DMS53 (cell line): Measurements from ENCODE around the gene TSSC4.

Experiments
- DNase-seq: peaks from one replicate; lab custom pipeline; 2025; lab: John Stamatoyannopoulos, UW

TSSC4 gene

GRCh38 chr11:2369320-2369719 lies 31.2 kb upstream of the TSSC4 start:
- no peak for DNase-seq

DNA sequence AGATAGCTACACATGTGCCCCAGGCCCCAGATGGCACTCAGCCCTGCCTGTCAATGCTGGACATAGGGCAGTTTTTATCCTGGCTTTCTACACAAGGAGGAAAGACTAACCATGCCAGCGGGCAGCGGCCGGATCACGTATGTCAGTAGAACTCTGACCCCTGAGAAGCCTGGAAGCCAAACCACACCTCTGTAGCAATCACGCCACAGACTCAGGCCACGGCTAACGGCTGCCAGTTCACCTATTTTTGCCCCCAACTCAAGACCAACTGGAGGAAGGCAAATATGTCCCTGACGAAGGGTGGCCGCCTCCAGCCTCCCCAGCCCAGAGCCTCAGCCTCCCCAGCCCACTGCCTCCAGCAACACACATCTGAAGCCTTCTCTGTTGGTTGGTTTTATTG lies 30.7 kb upstream of the TSSC4 start:
- no peak for DNase-seq

DNA sequence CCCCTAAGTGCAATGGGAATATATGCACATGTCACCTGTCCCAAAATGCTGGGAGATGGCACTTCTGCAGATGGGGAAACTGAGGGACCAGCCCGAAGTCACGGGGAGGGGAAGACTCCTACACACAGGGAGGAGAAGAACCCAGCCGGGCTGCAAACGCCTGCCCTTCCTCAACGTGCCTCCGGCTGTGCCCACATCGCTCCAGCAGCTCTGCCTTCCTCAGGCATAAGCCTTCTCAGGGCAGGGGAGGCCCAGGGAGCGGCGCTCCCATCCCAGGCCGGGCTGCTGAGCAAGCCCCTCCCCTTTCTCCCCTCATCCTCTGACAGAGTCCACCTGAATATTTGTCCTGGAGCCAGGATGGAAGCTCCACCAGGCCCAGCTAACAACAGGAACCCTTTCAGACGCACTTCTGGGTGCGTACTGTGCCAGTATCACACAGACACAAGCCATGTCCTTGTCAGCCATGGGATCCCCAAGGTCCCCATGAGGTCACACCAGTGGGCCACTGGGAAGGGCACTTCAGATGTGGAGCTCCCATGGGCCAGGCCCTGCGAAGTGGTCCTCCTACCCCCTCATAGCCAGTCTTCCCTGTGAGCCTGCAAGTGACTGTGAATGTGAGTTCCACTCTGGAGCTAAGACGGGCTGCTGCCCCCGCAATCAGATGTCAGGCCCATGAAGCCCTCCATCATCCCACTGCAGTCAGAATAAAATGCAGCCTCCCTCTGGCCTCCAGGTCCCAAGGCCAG lies 25.9 kb upstream of the TSSC4 start:
- no peak for DNase-seq

- DNase-seq = peak; percentile 38
Measured at GRCh38 chr11:2375341-2375853, 25.2 kb upstream of the TSSC4 start.

DNA sequence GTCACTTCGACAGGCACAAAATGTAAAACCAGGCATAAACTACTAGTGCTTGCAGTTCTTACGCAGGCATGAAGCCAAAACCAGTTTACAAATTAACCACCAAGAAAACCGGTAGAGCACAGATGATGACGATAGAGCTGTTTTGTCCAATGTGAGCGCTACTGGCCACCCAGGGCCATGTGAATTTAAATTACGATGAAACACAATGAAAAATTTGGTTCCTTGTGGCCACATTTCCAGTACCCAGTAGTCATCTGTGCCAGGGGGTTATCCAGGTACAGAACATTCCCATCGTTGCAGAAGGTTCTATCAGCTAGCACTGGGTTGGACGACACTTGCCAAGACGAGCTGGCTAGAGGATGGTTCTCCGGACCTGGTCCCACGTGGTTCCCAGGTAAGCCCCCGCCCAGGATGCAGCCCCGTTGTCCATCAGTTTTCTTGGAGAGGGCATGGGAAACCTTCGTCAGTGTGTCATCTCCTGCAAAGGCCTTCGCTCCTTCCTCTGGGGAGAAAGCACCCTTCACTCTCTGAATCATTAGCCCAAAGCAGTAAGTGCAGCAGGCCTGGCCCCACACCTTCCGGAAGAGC lies 24.5 kb upstream of the TSSC4 start:
- peak; percentile 42 for DNase-seq

- DNase-seq = peak; percentile 63
Measured at GRCh38 chr11:2376751-2377451, 23.6 kb upstream of the TSSC4 start, which contains the start of gene CD81. Gene CD81, plus strand, starts transcription at chr11:2377310. Its CDS starts 240 bp downstream, at chr11:2377550.

- DNase-seq = peak; percentile 78
Measured at GRCh38 chr11:2377511-2378443, 22.8 kb upstream of the TSSC4 start.

DNA sequence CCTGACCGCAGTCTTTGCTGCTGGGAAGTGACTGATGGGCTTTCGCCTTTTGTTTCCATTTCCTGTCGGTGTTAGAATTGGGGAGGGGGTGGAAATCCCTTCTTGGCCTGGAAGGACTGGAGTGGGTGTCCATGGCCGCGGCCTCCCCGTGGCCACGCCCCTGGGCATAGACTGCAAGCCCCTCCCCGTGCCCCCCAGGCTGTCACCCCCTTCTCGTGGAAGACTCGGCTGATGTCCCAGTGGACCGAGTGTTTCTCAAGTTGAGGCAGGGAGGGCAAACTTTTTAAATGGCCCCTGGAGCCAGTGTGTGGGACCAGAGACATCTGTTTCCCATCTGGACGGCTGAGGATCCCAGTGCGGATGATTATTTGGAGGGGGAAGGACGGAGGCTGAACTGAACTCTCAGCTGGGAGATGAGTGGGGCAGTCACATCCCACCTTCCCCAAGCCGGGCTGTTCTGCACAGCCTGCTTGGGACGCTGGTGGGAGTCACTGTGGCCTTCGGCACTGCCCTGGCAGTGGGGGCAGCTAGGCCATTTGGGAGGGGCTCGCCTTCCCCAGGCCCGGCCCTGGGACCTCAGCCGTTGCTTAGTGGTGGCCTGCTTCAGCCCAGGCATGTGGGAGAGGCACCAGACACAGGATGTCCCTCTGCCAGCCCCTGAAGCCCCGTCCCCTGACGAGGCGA lies 21.9 kb upstream of the TSSC4 start:
- DNase-seq = no peak

GRCh38 chr11:2379466-2380174 lies 20.9 kb upstream of the TSSC4 start:
- no peak for DNase-seq

DNA sequence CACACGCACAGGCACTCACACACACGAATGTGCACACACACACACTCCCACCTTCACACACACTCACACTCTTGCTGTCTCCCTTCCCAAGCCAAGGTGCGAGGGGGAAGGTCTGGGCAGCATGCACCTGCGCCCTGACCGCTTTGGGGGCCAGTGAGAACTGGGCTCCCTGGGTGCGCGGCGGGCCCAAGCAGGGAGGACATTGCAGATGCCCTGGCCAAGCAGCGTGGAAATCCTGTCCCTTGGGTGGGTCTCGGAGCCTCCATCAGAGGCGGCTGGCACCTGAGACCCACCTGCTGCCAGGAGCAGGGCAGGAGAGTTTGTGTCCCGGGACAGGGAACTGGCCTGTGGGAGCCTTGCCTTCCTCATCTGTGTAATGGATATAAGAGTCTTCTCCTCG lies 20.2 kb upstream of the TSSC4 start:
- no peak for DNase-seq

GRCh38 chr11:2380807-2381350 lies 19.7 kb upstream of the TSSC4 start:
- DNase-seq = no peak

- no peak for DNase-seq
Measured at GRCh38 chr11:2381494-2382128, 18.9 kb upstream of the TSSC4 start.

DNA sequence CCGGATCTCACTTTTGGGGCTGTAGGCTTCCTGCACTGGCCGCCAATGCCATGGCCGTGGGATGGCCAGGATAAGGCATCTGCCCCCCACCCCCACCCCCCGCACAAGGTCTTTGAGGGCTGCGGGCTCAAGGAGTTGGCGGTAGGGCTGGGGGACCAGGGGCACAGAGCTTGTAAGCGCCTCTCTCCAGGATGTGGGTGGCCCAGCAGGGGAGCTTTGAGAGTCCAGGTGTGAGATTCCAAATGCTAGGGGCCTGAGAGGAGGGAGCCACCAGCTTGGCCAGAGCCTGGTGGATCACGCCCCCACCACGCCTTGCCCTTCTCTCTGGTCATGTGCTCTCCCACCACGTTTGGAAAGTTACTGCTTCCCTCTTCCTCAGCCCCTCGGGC lies 18.4 kb upstream of the TSSC4 start:
- no peak for DNase-seq

DNA sequence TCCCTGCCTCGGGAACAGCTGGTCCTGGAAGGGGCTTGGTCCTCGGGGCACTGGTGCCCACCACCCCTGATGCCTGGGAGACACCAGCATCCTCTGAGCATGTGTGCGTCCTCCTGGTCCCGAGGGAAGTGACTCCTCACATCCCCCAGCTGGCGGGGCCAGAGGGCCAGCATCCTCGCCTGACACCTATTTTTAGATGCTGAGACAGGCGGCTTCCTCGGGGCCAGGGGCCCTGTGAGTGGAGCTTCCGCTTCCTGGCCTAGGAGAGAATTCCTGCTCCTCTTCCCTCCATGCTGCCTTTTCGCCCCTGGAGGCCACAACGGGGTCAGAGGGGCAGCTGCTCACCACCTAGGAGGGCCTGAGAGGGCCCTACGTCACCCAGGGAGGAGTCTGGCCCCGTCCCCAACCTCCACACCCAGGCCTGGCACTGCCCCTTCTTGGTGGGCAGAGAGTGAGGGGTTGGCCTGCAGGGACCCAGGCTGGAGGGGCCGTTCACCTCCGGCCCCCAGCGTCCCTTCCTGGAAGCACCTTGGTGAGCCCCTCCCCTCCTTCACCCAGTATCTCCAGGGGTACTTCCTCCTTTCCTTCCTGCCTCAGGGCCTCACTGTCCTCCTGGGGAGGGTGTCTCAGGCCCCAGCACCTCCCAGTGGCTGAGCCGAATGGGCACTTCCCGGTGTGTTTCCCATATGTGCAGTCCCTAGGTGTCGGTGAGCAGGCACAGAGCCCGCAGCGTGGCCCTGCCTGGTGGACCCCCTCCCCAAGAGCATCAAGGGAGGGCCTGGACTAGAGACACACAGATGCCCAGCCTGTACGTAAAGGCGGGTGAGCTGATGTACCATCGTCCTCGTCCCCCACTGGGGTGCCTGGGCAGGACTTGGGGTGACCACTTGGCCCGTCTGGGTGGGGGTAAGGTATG lies 17.4 kb upstream of the TSSC4 start:
- no peak for DNase-seq

DNA sequence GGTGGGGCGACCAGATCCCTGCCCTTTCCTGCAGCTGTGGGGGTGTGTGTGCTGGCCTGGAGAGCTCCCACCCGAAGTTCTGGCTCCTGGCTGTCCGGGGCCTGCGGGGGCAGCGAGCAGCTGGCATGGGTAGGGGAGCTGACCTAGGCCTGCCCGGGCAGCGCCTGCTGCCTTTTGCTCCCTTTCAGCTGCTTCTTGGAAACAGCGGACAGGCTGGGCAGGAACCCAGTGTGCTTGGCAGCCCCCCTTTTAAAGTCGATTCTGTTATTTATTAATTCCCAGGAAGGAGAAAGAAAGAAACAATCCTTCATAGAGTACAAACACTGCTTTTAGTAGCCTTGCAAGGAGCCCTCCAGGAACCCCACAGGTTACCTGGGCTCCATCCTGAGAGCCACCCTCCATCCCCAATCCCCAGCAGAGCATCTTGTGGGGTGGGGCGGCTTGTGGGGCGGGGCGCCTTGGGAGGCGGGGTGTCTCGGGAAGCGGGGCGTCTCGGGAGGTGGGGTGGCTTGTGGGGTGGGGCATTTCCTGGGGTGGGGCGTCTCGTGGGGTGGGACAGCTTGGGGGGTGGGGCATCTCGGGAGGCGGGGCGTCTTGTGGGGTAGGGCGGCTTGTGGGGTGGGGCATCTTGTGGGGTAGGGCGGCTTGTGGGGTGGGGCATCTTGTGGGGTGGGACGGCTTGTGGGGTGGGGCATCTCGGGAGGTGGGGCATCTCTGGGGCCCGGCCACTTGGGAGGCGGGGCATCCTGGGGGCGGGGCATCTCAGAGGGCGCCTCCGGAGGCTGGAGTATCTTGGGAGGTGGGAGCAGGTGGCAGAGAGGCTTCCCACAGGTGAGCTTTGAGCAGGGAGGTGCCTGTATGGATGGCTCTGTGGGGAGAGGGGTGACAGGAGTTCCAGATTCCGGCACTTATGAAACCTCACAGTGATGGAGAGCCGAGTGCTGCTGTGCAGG lies 16.4 kb upstream of the TSSC4 start:
- DNase-seq = no peak

- DNase-seq = no peak
Measured at GRCh38 chr11:2385156-2386151, 15.1 kb upstream of the TSSC4 start.
